ENCODE measurements around the gene ENO1.

The ENO1 gene

DNA sequence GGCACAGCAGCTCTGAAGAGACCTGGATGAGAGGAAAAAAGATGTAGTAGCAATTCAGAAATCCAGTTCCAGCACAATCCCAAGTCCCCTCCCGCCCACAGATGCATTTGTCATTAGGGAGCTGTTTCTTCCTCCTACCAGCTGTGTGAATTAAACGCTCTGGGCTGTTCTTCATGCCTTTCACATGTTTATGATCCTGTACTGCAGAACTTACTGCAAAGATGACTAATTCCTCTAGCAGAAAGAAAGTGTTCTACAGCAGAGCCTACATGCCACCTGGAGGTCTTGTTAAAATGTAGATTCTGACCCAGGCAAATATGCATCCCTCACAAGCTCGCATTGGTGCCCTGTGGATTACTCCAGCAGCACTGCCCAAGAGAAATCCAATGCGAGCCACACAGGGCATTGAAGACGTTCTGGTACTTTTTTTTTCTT is 6.5 kb downstream of the ENO1 start:
- Histone ChIP-seq H3K36me3 (replicated peaks) (peaks cover 98% of the 10 kb centered on the region), H3K9me3 (no peaks in the 10 kb centered on the region), H3K4me1 (peaks cover 28% of the 10 kb centered on the region), H3K27me3 (ENCODE audit: low read depth) (no peaks in the 10 kb centered on the region), H3K4me3 (no peak overlapping the region)
- no peak for DNase-seq (ENCODE audit: low spot score in 2 of 2)
- in situ Hi-C loops (cut with MboI; ENCODE audit: low sequenced_read_pairs): no loop called here

DNA sequence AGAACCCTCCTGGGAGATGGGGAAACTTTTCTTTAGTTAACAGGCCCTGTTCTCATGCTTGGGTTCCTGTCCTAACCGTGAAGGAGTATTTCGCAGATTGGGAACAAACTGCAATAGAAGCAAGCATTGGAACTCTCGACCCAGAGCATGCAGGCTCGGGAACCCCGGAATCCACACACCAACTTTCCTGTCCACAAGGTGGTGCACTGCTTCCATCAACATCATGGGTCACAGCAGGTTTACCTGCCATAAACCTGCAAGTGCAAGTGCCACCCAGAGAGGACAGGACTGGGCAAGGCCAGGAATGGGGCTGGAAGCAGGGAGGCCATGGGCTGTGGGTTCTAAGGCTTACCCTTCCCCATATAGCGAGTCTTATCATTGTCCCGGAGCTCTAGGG is 6.9 kb downstream of the ENO1 start:
- in situ Hi-C loops (cut with MboI; ENCODE audit: low sequenced_read_pairs): no loop called here
- peaks cover 99% of the 10 kb centered on the region for H3K36me3 ChIP-seq (replicated peaks)
- H3K4me3 ChIP-seq: no peak overlapping the region
- DNase-seq (ENCODE audit: low spot score in 2 of 2): no peak
- no peaks in the 10 kb centered on the region for H3K27me3 ChIP-seq (ENCODE audit: low read depth)
- H3K9me3 ChIP-seq: no peaks in the 10 kb centered on the region
- peaks cover 28% of the 10 kb centered on the region for H3K4me1 ChIP-seq

DNA sequence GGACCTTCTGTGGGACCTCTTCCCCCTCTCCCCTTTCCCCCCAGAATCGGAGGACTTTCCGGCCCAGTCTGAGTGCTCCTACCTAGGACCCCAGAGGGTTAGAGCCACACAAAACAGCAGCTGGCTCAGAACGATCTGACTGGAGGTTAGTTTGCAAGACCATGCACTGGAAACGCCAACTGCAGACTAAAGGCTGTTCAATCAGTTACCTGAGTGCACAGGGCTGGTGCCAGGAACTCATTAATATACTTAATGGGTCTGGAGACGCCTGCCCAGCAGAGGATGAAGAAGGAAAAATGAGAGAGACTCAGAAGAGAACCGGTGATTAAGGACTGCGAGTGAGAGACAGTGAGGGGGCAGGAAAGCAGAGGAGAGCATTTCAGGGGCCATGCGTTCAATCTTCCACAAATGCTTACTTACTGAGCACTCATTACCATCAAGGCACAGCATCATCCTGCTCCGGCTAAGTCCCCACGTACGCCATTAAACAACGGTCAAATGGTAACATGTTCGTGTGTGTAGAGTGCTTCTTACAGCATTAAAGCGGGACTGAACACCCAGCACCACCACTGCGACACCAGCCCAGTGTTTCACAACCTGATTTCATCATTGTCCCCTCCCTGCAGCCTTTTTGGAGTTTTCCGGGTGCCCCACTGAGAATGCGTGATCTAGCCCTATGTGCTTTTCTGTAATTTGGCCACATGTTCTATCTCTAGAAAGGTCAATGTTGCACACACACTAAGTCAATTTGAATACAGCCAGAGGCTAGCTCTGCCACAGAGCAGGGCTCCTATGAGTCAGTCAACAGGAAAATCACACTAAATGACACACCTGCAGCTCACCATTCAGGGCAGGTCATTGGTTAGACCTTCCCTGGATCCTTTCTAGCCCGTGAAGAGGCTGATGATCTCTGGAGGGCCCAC is 7.6 kb downstream of the ENO1 start:
- Histone ChIP-seq H3K4me3 (no peak overlapping the region), H3K9me3 (no peaks in the 10 kb centered on the region), H3K36me3 (replicated peaks) (peaks cover 100% of the 10 kb centered on the region), H3K4me1 (peaks cover 24% of the 10 kb centered on the region), H3K27me3 (ENCODE audit: low read depth) (no peaks in the 10 kb centered on the region)
- DNase-seq (ENCODE audit: low spot score in 2 of 2): no peak
- in situ Hi-C loops (cut with MboI; ENCODE audit: low sequenced_read_pairs): no loop called here

DNA sequence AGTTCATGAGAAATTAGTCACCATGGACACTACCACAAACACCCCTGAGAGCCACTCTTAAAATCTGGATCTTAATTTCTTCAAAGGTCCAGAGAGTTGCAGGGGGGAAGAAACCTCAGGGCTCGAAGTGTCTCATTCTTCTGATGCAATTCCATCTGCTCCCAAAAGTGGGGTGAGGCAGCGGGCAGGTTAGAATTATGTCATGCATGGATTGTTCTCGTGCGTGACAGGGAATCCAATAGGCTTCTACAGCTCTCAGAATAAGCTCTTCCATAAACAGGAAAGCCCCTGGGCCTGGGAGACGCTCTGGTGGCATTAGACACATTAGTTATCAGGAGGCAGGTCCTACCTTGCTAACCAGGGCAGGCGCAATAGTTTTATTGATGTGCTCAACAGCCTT is 8.4 kb downstream of the ENO1 start:
- in situ Hi-C loops (cut with MboI; ENCODE audit: low sequenced_read_pairs): no loop called here
- Histone ChIP-seq H3K9me3 (no peaks in the 10 kb centered on the region), H3K4me1 (peaks cover 18% of the 10 kb centered on the region), H3K36me3 (replicated peaks) (peaks cover 100% of the 10 kb centered on the region), H3K27me3 (ENCODE audit: low read depth) (no peaks in the 10 kb centered on the region), H3K4me3 (no peak overlapping the region)
- DNase-seq (ENCODE audit: low spot score in 2 of 2): no peak

DNA sequence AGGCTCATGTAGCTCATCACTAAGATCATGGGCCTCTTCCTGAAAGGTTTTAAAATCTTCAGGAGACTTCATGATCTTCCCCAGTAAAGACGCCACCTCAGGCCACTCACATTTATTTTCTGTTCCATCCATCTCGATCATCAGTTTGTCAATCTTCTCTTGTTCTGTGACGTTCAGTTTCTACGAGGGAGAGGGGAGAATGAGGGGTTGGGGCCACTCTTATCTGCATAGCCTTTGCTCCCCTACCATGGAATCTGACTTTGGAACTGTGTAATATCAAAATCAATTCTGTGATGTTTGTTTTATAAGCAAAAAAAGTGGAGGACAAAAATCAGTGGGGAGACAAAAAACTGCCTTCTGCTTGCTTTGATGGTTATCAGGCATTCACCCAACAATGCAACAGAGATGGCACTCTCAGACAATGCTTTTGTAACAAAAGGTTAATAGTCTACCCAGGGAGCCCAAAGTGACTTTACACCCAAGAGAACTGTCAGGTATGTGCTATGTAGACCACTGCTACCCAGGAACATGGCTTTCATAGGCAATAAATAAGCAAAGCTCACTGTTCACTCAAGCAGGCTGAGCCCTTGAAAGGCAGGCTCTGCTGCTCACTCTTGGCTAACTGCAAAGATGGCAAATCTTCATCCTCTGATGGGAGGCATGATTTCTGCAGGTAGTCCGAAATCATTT is 10.5 kb downstream of the ENO1 start:
- Histone ChIP-seq H3K4me1 (no peaks in the 10 kb centered on the region; the same call in 1 of the 2 replicates), H3K36me3 (replicated peaks) (peaks cover 100% of the 10 kb centered on the region), H3K9me3 (no peaks in the 10 kb centered on the region), H3K4me3 (no peak overlapping the region), H3K27me3 (ENCODE audit: low read depth) (no peaks in the 10 kb centered on the region)
- DNase-seq (ENCODE audit: low spot score in 2 of 2): no peak
- in situ Hi-C loops (cut with MboI; ENCODE audit: low sequenced_read_pairs): no loop called here

DNA sequence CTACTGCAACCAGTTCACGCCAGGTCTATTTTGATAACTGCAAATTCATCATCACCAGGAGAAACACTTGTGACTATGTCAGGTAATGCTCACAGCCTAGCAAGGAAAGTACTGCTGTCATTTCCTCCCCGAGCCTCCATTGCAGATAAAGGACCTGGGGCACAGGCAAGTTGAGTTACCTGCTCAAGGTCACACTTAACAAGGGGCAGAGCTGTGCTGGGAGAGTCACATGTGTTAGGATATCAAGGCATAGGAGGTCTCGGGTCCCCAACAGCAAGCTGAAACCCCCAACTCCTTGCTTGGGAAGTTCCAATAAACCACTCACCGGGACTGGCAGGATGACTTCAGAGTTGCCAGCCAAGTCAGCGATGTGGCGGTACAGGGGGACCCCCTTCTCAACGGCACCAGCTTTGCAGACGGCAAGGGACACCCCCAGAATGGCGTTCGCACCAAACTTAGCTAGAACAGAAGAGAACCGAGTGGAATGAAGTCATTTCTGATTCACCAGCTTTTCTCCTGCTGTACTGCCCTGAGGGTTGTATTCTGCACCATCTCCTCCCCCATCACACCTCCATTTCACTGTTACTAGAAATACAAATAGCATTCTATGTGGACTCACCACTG is 11.6 kb downstream of the ENO1 start:
- H3K4me1 ChIP-seq: no peaks in the 10 kb centered on the region
- in situ Hi-C loops (cut with MboI; ENCODE audit: low sequenced_read_pairs): no loop called here

DNA sequence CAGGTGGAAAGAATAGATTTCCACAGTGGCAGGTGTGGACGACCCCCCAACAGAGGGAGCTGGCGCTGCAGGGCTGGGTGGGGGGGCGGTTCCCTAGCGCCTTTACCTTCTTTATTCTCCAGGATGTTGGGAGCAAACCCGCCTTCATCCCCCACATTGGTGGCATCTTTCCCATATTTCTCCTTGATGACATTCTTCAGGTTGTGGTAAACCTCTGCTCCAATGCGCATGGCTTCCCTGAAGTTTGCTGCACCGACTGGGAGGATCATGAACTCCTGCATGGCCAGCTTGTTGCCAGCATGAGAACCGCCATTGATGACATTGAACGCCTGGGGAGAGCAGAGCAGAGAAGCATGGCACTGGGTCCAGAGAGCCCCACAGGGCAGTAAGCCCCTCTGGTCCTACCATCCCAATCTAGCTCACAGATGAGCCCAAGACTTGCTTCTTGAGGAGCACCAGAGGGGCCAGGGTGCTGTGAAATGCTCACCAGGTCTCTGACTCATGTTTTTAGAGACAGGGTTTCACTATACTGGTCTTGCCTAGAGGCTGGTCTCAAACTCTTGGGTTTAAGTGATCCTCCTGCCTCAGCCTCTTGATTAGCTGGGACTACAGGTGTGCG is 12.2 kb downstream of the ENO1 start:
- H3K4me3 ChIP-seq: no peak overlapping the region
- in situ Hi-C loops (cut with MboI; ENCODE audit: low sequenced_read_pairs): no loop called here
- peaks cover 100% of the 10 kb centered on the region for H3K36me3 ChIP-seq (replicated peaks)
- no peaks in the 10 kb centered on the region for H3K9me3 ChIP-seq
- no peaks in the 10 kb centered on the region for H3K27me3 ChIP-seq (ENCODE audit: low read depth)
- H3K4me1 ChIP-seq: no peaks in the 10 kb centered on the region
- no peak for DNase-seq (ENCODE audit: low spot score in 2 of 2)

More for the DNA sequence above, 11.6 kb downstream of the ENO1 start:
- Histone ChIP-seq H3K9me3 (no peaks in the 10 kb centered on the region), H3K27me3 (ENCODE audit: low read depth) (no peaks in the 10 kb centered on the region), H3K36me3 (replicated peaks) (peaks cover 100% of the 10 kb centered on the region), H3K4me3 (no peak overlapping the region)
- no peak for DNase-seq (ENCODE audit: low spot score in 2 of 2)

DNA sequence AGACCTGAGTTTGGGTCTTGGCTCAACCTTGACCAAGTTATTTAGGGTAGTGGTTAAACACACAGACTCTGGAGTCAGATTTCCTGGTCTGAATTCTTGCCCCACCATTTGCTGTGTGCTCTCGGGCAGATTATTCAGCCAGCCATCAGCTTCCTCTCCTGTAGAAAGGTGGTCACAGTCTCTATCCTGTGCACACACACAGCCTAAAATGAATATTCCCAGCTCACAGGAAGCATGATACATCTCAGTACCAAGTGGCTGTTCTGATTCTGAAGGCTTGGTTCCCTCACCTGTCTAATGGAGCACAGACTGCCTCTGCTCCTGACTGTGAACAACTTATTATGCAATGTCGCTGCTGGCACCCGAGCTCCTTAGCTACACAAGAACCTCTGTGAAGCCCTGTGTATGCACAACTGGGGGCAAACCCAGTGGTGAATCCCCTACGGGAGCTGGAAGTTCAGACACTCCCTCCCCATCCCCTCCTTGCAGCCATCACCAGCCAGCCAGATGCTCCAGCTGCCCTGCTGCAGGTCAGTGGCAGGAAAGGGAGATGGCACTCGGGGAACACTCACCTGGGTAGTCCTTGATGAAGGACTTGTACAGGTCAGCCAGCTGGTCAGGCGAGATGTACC is 13.7 kb downstream of the ENO1 start:
- DNase-seq (ENCODE audit: low spot score in 2 of 2): no peak
- Histone ChIP-seq H3K27me3 (ENCODE audit: low read depth) (no peaks in the 10 kb centered on the region), H3K9me3 (no peaks in the 10 kb centered on the region), H3K36me3 (replicated peaks) (peaks cover 100% of the 10 kb centered on the region), H3K4me3 (no peak overlapping the region), H3K4me1 (no peaks in the 10 kb centered on the region)
- in situ Hi-C loops (cut with MboI; ENCODE audit: low sequenced_read_pairs): no loop called here

DNA sequence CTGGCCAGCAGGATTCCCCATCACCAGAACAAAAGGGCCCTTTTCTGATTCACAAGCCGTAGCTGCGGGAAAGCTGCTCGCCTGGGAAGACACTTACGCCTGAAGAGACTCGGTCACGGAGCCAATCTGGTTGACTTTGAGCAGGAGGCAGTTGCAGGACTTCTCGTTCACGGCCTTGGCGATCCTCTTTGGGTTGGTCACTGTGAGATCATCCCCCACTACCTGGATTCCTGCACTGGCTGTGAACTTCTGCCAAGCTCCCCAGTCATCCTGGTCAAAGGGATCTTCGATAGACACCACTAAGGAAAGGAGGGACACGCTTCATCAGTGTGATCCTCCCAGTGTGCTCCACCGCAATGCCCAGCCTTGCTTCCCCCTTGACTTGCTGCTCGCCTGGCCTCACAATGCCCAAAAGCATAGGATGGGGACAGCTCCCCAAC is 14.7 kb downstream of the ENO1 start:
- no peaks in the 10 kb centered on the region for H3K9me3 ChIP-seq
- H3K4me1 ChIP-seq: no peaks in the 10 kb centered on the region
- DNase-seq (ENCODE audit: low spot score in 2 of 2): no peak
- H3K4me3 ChIP-seq: no peak overlapping the region
- no peaks in the 10 kb centered on the region for H3K27me3 ChIP-seq (ENCODE audit: low read depth)
- H3K36me3 ChIP-seq (replicated peaks): peaks cover 100% of the 10 kb centered on the region
- in situ Hi-C loops (cut with MboI; ENCODE audit: low sequenced_read_pairs): no loop called here

DNA sequence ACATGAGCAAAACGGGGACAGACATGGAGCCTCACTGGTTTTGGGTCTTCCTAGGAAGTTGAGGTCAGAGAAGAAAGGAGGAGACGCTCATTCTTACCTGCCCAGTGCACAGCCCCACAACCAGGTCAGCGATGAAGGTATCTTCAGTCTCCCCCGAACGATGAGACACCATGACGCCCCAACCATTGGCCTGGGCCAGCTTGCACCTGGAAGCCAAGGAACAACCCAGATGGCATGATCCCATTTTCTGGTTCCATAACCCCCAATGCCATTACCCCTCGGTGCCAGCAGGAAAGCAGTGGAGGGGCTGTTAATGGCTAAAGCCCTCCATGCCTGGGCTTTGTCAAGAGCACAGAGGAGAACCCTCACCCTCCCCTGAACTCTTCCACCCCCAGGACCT is 15.3 kb downstream of the ENO1 start:
- peaks cover 100% of the 10 kb centered on the region for H3K36me3 ChIP-seq (replicated peaks)
- H3K4me3 ChIP-seq: no peak overlapping the region
- in situ Hi-C loops (cut with MboI; ENCODE audit: low sequenced_read_pairs): no loop called here
- H3K9me3 ChIP-seq: no peaks in the 10 kb centered on the region
- no peaks in the 10 kb centered on the region for H3K4me1 ChIP-seq
- DNase-seq (ENCODE audit: low spot score in 2 of 2): no peak
- no peaks in the 10 kb centered on the region for H3K27me3 ChIP-seq (ENCODE audit: low read depth)

DNA sequence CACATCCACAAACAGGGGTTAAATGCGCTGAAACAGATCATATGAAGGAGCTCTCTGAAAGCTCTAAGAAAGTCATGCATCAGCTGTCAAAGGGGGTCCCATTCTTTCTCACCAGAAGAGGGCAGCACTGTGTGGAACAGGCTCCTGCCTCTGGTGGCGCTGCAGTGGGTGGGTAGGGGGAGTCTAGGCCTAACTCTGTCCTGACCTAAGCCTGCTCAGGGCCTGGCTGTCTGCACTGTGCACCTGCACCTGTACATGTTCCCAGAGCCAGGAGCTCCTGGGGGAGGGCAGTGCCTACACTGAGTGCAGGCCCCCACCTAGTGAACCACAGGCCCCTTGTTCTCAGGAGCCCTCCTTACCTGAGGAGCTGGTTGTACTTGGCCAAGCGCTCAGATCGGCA is 16.0 kb downstream of the ENO1 start:
- H3K36me3 ChIP-seq (replicated peaks): peaks cover 100% of the 10 kb centered on the region
- in situ Hi-C loops (cut with MboI; ENCODE audit: low sequenced_read_pairs): no loop called here
- H3K4me1 ChIP-seq: no peaks in the 10 kb centered on the region
- no peaks in the 10 kb centered on the region for H3K9me3 ChIP-seq
- H3K4me3 ChIP-seq: no peak overlapping the region
- peak in 1 of 2 experiments; percentile 78 for DNase-seq (ENCODE audit: low spot score in 2 of 2)
- no peaks in the 10 kb centered on the region for H3K27me3 ChIP-seq (ENCODE audit: low read depth)

DNA sequence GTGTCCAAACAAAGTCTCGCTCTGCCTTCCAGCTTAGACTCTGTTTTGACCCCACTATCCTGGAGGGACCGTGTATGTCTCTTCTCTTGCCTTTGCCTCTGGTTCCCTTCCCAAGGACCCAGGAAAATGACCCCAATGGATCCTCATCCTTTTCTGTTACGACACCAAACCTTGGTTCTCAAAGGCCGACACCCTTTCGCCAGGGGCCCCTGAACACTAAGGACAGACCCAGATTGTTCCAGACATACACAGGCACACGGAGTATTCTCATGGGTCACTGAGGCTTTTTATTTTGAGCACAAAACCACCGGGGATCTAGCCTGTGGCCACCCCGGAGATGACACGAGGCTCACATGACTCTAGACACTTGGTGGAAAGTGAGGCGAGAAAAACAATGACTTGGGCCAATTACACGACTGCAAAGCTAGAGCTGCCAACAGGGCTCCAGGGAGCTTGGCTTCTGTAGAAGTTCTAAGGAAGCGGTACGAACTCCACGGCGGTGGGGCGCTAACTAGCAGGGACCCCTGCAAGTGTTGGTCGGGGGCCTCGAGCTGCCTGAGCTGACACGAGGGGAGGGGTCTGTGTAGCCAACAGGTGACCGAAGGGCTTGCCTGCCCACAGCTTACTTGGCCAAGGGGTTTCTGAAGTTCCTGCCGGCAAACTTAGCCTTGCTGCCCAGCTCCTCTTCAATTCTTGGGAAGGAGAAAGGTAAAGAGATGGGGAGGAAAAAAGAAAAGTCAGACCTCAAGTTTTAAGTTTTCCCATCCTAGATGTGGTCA is 17.6 kb downstream of the ENO1 start:
- Histone ChIP-seq H3K4me1 (no peaks in the 10 kb centered on the region), H3K4me3 (no peak overlapping the region), H3K36me3 (replicated peaks) (peaks cover 93% of the 10 kb centered on the region), H3K9me3 (no peaks in the 10 kb centered on the region), H3K27me3 (ENCODE audit: low read depth) (no peaks in the 10 kb centered on the region)
- no peak for DNase-seq (ENCODE audit: low spot score in 2 of 2)
- in situ Hi-C loops (cut with MboI; ENCODE audit: low sequenced_read_pairs): no loop called here
